ENCODE data around the gene CCL5. TPM values are rescaled to one million over a fixed set of nuclear protein-coding genes. Genes with fewer than 3 reads are reported as not detected.

The CCL5 gene
- total RNA-seq, 1 experiment from 2014 or later = 0.34 TPM

GRCh38 chr17:35847633-35848373, 32.4 kb downstream of the CCL5 start:
- intact Hi-C loops (cut with micrococcal nuclease) = loop anchor here (10.0 kb wide), 1 partner anchor 307 kb away; no protein-coding TSS in a partner anchor
- no peaks in the 10 kb centered on the region for H3K27me3 ChIP-seq (ENCODE audit: insufficient read depth, low read length)
- H3K79me2 ChIP-seq (ENCODE audit: insufficient read depth, low read length) = peaks cover 40% of the 10 kb centered on the region
- peaks cover 19% of the 10 kb centered on the region; the same call in 1 of the 2 replicates for H4K20me1 ChIP-seq (ENCODE audit: insufficient read depth)
- CTCF ChIA-PET = interaction anchor here (1.1 to 1.4 kb wide), 3 partner anchors 9 to 302 kb away, joined by 3 to 5 read pairs (median 4); no protein-coding TSS in a partner anchor
- H3K4me3 ChIP-seq (replicated peaks in 1 of 2; ENCODE audit: low read depth in 1 of 2, low read length in 2 of 2) = no peak overlapping the region
- no peak overlapping the region for H3K27ac ChIP-seq (ENCODE audit: low read depth, low read length)
- no peaks in the 10 kb centered on the region for H3K9me2 ChIP-seq (ENCODE audit: insufficient read depth)
- RAD21 ChIA-PET (ENCODE audit: low non-redundant PET in 1 of 2, low total read pairs in 2 of 2, uncharacterized antibody in 2 of 2, unreplicated experiment in 2 of 2) = no interaction called here
- peaks cover 49 to 60% of the 10 kb centered on the region in 2 experiments for H3K36me3 ChIP-seq (ENCODE audit: control insufficient read depth in 1 of 2, insufficient read depth in 2 of 2, low read length in 2 of 2)
- no TSS peak for BruUV-seq (replicated peaks)
- no peak for ATAC-seq
- no peak for TF ChIP-seq ELF1 (IDR thresholded peaks at IDR 0.05; ENCODE audit: borderline replicate concordance, low read depth)
- no peak for TF ChIP-seq EGR1 (IDR thresholded peaks at IDR 0.05; ENCODE audit: low read depth)
- no peak for TF ChIP-seq FOSL1 (IDR thresholded peaks at IDR 0.05; ENCODE audit: low read depth)
- no peak for TF ChIP-seq ATF3 (IDR thresholded peaks at IDR 0.05)
- TF ChIP-seq SIN3A (IDR thresholded peaks at IDR 0.05; ENCODE audit: low read depth) = no peak
- TF ChIP-seq CBX3 (IDR thresholded peaks at IDR 0.05; ENCODE audit: low read depth) = no peak
- TF ChIP-seq RAD21 (IDR thresholded peaks at IDR 0.05; ENCODE audit: low read depth) = no peak
- no peak for TF ChIP-seq TCF7L2 (IDR thresholded peaks at IDR 0.05; ENCODE audit: borderline replicate concordance, extremely low read depth, insufficient read depth, insufficient read length)
- no peak for TF ChIP-seq CTCF (IDR thresholded peaks at IDR 0.05 in 2 of 3, conservative IDR thresholded peaks at IDR 0.05 in 1 of 3; ENCODE audit: borderline replicate concordance in 1 of 3, insufficient read depth in 1 of 3, low read depth in 2 of 3, low read length in 2 of 3)
- no peak for TF ChIP-seq SRF (IDR thresholded peaks at IDR 0.05; ENCODE audit: low read depth)
- TF ChIP-seq EZH2phosphoT487 (IDR thresholded peaks at IDR 0.05; ENCODE audit: borderline replicate concordance) = no peak
- no peak for TF ChIP-seq MAX (IDR thresholded peaks at IDR 0.05)
- no peak for TF ChIP-seq JUND (IDR thresholded peaks at IDR 0.05)
- no peak for TF ChIP-seq REST (IDR thresholded peaks at IDR 0.05; ENCODE audit: low read depth)
- no peak for TF ChIP-seq CEBPB (IDR thresholded peaks at IDR 0.05; ENCODE audit: low read depth)
- no peak for DNase-seq (ENCODE audit: low read depth, low spot score)
- H3K4me2 ChIP-seq (ENCODE audit: low read length) = no peak overlapping the region
- H2AFZ ChIP-seq (ENCODE audit: low read depth, low read length, poor library complexity, severe bottlenecking) = no peak overlapping the region
- no peak overlapping the region for H3K9ac ChIP-seq (ENCODE audit: low read length)
- H3K9me3 ChIP-seq (ENCODE audit: control insufficient read depth in 1 of 2, insufficient read depth in 1 of 2, low read depth in 1 of 2, low read length in 2 of 2) = no peaks in the 10 kb centered on the region
- POLR2A ChIA-PET = no interaction called here
- no peaks in the 10 kb centered on the region for H3K4me1 ChIP-seq (ENCODE audit: control insufficient read depth in 1 of 2, insufficient read depth in 2 of 2, low read length in 2 of 2)

Data from HCT116 (cell line).